Activated T-cell treated with anti-CD3 and anti-CD28 coated beads, Interleukin-2, amount 50 U/mL, for 48 hours (primary cell): ENCODE measurements around the gene AKR7A2.
A peak's percentile ranks its signal among the peaks of the same experiment; 100 is the strongest.
"Not testable (repeated sequence)": the region's sequence is repeated elsewhere in the genome, so short reads cannot be mapped to it uniquely, and the experiment has no call there.

Source experiments
- DNase-seq, 2 experiments: peaks; one replicate each; pipeline ENCODE4 v3.0.0-alpha.2; 2020

Gene AKR7A2

DNA sequence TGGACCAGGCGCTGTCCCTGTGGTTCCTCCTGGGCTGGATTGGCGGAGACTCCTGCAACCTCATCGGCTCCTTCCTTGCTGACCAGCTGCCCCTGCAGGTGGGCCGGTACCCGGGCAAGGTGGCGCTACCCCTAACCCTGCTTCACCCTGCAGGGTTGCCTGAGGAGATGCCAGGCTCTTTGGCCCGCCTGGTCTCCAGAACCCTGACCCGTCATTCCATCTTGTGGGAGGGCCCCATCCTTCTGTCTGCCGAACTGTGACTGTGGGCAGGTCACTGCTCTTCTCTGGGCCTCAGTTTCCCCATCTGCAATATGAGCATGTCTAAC, 12.7 kb upstream of the AKR7A2 start:
- DNase-seq = no peak

- DNase-seq = no peak
Measured at GRCh38 chr1:19323987-19324664, 12.2 kb upstream of the AKR7A2 start.

GRCh38 chr1:19322481-19322880, 10.5 kb upstream of the AKR7A2 start:
- no peak for DNase-seq

DNA sequence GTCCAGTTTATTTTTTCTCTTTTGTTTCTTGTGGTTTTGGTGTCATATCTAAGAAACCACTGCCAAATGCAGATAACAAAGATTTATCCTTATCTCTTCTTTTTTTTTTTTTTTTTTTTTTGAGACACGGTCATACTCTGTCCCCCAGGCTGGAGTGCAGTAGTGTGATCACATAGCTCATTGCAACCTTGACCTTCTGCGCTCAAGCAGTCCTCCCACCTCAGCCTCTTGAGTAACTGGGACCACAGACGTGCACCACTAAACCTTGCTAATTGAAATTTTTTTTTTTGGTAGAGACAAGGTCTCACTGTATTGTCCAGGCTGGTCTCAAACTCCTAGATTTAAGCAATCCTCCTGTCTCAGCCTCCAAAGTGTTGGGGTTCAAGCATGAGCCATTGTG, 9.1 kb upstream of the AKR7A2 start:
- no peak for DNase-seq

GRCh38 chr1:19319196-19319595, 7.3 kb upstream of the AKR7A2 start:
- DNase-seq = no peak

DNA sequence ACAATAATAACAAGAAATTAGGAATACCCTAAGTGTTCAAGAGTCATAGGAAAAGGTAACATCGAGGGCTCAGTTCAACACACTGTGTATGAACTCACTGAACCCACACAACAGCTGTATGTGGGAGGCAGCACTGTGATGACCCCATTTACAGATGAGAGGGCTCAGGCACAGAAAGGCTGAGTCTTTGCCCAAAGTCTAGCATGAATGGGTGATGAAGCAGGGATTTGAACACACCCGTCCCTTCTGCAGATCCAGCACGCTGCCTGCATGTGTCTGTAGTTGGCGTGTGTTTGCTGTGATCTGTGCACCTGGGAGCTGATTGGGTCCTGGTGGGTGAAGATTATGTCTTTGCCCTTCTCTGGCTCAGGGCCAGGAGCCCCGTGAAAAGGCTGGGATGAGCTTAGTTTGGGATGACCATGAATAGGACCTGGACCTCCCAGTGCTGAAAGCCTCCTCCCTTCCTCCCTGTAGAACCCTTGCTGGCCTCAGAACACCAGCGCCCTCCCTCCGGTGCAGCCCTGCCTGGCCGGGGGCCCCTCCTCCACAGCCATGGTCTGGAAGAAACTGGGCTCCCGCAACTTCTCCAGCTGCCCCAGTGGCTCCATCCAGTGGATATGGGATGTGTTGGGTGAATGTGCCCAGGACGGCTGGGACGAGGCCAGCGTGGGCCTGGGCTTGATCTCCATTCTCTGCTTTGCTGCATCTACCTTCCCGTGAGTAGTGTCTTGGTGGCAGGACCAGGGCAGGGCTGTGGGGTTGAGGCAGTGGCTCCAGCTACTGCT, 5.4 kb upstream of the AKR7A2 start:
- DNase-seq = no peak

DNA sequence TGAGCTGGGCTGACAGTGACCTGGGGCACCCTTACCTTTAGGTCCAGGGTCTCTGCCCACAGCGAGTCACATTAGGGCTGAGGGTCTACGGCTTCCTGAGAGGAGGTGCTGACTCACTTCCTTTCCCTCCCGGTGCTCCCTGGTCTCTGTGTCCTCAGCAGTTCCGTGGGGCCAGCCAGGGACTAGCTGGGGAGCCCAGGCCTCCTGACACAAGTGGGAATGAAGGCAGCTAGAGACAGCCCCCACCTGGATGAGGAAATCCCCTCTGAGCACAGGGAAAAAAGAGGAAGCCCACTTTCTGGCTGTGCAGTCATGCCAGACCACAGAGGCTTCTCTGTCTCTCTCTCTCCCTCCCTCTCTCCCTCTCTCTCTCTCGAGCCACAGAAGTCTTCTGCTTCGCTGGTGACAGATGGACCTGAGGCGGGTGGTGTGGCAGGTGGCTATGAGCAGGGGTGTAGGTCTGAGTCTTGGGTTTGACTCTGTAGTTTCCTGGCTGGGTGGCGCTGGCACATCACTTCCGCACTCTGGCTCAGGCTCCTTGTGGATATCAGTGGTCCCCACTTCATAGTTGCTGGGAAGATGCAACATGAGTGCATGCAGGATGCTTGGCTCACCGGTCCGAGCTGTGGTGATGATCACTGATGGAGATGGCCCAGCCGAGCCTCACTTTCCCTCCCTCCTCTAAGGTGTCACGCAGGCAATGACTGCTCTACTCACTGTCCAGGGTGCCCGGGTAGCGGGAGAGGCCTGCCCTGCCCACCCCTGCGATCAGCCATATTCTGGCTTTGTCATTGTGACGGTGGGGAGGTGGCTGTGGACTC, 3.6 kb upstream of the AKR7A2 start:
- DNase-seq = no peak

GRCh38 chr1:19313961-19314882, 2.3 kb upstream of the AKR7A2 start:
- DNase-seq = no peak

DNA sequence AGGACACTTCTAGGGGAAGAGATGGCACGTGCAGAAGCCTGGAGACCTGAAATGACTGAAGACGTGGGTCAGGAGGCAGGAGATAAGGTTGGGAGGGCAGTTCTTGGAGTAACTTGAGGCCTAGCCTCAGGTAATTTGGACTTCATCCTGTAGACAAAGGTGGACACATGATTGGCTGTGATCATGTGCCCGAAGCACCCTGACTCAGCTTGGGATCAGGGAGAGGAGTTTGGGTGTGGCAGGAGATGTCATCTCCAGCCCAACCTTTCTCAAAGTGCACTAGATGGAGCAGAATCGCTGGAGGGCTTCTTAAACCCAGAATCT, 1.7 kb upstream of the AKR7A2 start:
- DNase-seq = no peak

- DNase-seq = no peak
Measured at GRCh38 chr1:19312782-19313635, 1.1 kb upstream of the AKR7A2 start.

GRCh38 chr1:19311503-19311930, 427 bp downstream of the AKR7A2 start:
- DNase-seq = peak; percentile 51 to 52

DNA sequence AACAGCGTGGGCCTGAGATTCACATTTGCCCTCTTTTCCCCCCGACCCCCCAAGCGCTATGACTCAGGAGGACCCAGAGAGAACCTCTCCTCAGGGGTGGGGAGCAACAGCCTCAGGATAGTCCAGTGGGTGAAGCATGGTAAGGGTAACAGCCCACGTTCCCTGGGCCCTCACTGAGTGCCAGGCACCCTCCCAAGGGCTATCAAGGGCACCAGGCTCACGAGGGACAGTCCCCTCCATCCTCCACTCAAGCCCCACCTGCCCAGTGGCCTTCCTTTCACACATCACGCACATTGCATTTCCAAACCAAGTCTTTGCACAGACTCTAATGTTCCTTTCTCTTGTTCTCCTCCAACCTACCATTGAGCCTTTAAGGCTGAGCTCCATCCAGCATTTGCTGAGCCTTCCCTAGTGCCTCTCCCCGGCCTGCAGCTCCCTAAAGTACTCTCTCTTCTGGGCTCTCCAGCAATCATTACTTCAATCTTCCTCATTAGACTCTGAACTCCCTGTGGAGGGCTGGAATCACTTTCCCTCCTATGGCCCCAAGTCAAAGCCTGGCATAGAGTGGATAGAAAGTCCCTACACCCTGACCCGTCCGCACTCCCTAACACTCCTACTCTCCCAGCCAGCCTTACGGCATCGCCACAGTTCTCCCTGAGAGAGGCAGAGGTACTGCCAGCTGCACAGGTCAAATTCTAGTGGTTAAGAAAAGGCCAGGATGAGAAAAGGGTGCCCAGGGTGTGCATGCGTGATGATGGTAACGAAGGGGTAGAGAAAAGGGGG, 1.0 kb downstream of the AKR7A2 start:
- DNase-seq = no peak

DNA sequence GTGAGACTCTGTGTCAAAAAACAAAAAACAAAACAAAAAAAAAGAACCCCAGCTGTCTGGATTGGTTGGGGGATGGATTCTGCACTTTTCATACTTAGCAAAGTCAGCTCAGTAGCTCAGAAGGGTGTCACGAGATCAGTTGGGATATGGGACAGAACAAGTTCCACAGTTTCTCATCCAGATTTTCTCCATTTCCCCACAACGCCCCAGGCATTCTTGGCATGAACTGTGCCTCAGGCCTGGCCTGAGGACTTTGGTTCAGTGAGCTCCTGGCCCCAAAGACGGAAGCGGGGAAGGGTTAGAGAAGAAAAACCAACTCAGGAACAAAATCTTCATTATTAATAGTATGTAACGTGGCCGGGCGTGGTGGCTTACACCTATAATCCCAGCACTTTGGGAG, 1.9 kb downstream of the AKR7A2 start:
- DNase-seq = no peak

DNA sequence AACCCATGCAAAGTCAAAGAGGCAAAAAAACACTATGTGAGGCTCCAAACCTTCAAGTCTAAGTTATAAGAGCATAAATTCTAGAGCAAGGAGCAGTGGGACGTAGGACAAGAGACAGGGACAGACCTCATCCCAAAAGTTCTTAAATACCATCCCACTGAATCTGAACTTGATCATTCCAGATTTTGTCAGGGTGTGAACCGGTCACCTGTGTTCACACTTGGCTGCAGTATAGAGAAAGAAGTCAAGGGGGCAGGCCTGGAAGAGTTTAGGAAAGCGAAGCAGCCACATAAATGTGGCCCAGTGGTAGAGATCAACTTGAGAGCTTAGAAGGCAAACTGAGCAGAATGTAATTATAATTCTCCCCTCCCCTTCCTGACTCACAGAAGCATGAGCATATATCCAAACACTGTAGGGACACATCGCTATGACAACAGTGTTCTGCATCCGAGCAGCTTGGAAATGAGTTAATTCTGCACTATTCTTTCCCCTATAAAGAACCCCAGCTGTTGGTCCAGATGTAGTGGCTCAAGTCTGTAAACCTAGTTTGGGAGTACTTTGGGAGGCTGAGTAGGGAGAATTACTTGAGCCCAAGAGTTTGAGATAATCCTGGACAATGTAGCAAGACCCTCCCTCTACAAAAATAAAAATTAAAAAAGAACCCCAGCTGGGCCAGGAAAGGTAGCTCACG, 2.7 kb downstream of the AKR7A2 start:
- no peak for DNase-seq

- DNase-seq = no peak
Measured at GRCh38 chr1:19308509-19308907, 3.4 kb downstream of the AKR7A2 start.

- DNase-seq = no peak
Measured at GRCh38 chr1:19307794-19308508, 4.0 kb downstream of the AKR7A2 start.

GRCh38 chr1:19306941-19307340, 5.0 kb downstream of the AKR7A2 start:
- no peak for DNase-seq

DNA sequence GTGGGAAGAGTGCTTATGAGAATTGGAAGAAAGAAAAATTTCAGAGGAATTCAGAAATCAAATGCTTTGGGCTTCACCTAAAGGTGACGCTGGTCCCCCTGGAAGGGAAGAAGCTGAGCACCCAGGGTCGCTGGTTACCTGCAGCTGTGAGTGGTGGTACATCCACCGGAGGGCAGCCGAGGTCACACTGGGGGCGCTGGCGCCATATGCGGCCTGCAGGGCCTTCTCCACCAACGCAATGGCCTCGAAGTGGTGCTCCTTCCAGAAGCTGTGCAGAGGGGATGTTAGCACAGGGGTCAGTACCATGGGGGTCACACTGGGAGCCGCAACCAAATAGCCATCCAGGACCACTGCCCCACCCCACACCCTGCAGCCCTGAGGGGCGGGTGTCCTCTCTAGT, 6.1 kb downstream of the AKR7A2 start:
- no peak for DNase-seq

DNA sequence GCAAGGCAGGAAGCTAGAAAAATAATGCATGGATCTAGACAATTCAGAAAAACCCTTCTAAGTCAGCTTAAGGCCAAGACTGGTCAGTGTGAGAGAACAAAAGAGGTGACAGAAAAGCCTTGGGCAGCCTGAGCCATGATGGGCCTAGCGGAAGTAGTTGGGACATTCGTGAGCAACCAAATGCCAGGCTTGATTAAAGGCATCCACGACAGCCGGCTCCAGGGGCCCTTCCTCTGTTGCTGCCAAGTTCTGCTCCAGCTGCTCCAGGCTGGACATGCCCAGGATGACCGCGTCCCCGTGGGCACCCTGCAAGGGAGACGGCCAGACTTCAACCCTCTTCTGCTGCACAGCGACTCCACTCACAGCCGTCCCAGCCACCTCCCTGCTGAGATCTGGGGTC, 7.9 kb downstream of the AKR7A2 start:
- not testable (repeated sequence) for DNase-seq

DNA sequence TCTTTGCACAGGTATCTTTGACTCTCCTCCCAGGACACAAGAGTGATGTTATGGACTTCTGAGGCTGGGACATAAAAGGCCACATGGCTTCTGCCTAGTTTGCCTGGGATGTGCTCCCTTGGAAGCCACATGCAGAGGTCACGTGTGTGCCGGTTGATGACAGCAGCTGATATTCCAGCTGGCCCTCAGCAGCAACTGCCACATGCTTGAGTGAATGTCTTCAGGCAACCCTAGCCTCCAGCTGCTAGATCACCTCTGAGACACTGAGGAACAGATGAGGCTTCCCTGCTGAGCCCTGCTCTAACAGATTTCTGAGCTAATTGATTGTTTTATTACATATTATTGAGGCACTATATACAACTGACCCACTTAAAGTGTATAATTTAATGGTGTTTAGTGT, 11.7 kb downstream of the AKR7A2 start:
- DNase-seq = no peak
